HepG2 (cell line): ENCODE results near the gene LRRC8D. TPM values are rescaled to one million over a fixed set of nuclear protein-coding genes. Genes with fewer than 3 reads are reported as not detected.

Experiments
- PHF8 ChIP-seq: sonication (generic); formaldehyde crosslinking; IDR thresholded peaks from 2 replicates; pipeline ENCODE4 v1.5.0; 2020; ENCODE audit warnings: missing genetic modification reagents
- RXRB ChIP-seq: IDR thresholded peaks from 2 replicates; pipeline ENCODE4 v1.6.1; 2016; ENCODE audit warnings: borderline replicate concordance, missing genetic modification reagents, missing compliant biosample characterization
- SP4 ChIP-seq: sonication (generic); formaldehyde crosslinking; IDR thresholded peaks from 2 replicates; pipeline ENCODE4 v1.8.1; 2023; ENCODE audit warnings: mild to moderate bottlenecking, missing genetic modification reagents
- TARDBP ChIP-seq: sonication (generic); formaldehyde crosslinking; IDR thresholded peaks from 2 replicates; pipeline ENCODE4 v1.8.0; 2022; ENCODE audit warnings: mild to moderate bottlenecking, missing genetic modification reagents
- ZFP37 ChIP-seq: sonication (generic); formaldehyde crosslinking; IDR thresholded peaks from 2 replicates; pipeline ENCODE4 v1.4.0; 2020; ENCODE audit warnings: missing genetic modification reagents, borderline replicate concordance
- ZNF142 ChIP-seq: sonication (generic); formaldehyde crosslinking; IDR thresholded peaks from 2 replicates; pipeline ENCODE4 v1.4.0; 2020; ENCODE audit warnings: missing genetic modification reagents
- ZNF264 ChIP-seq: sonication (generic); formaldehyde crosslinking; IDR thresholded peaks from 2 replicates; pipeline ENCODE4 v1.4.0; 2020; ENCODE audit warnings: missing genetic modification reagents
- ZNF34 ChIP-seq: sonication (generic); formaldehyde crosslinking; IDR thresholded peaks from 2 replicates; pipeline ENCODE4 v1.4.0; 2020; ENCODE audit warnings: mild to moderate bottlenecking, missing genetic modification reagents, borderline replicate concordance
- ZNF350 ChIP-seq: sonication (generic); formaldehyde crosslinking; IDR thresholded peaks from 2 replicates; pipeline ENCODE4 v1.4.0; 2020; ENCODE audit warnings: mild to moderate bottlenecking, low read depth, missing genetic modification reagents, borderline replicate concordance
- ZNF460 ChIP-seq: sonication (generic); formaldehyde crosslinking; IDR thresholded peaks from 2 replicates; pipeline ENCODE4 v1.5.1; 2020; ENCODE audit warnings: missing genetic modification reagents, mild to moderate bottlenecking, borderline replicate concordance
- ZNF557 ChIP-seq: sonication (generic); formaldehyde crosslinking; IDR thresholded peaks from 2 replicates; pipeline ENCODE4 v1.4.0; 2020; ENCODE audit warnings: missing genetic modification reagents
- ZNF644 ChIP-seq: IDR thresholded peaks from 2 replicates; pipeline ENCODE4 v1.6.1; 2016; ENCODE audit warnings: low read depth
- ZNF646 ChIP-seq: sonication (generic); formaldehyde crosslinking; IDR thresholded peaks from 2 replicates; pipeline ENCODE4 v1.9.0; 2021; ENCODE audit warnings: mild to moderate bottlenecking, missing genetic modification reagents
- ZNF747 ChIP-seq: sonication (generic); formaldehyde crosslinking; IDR thresholded peaks from 2 replicates; pipeline ENCODE4 v1.8.1; 2023; ENCODE audit warnings: missing genetic modification reagents, mild to moderate bottlenecking, borderline replicate concordance
- polyA plus RNA-seq, 8 experiments: library from polyadenylated mRNA; depleted of rRNA in 3 of 8; stranded (reverse) in 7 of 8; unstranded in 1 of 8; fragments of >200 nt; fragmentation: Illumina TruSeq in 4 of 8; extraction: Trizol in 4 of 8; gene quantifications; 2 replicates each; pipeline versions ENCODE4 v1.2.1 to v1.2.3, GENCODE V29; 2011 to 2016; ENCODE audit warnings: low read depth in 4 of 8, missing spikeins in 1 of 8, mixed read lengths in 1 of 8; ENCODE audit not compliant: insufficient read depth in 1 of 8
- total RNA-seq, 5 experiments: library from RNA; depleted of rRNA; stranded (reverse); fragments of >200 nt; fragmentation: Illumina TruSeq; extraction: Trizol; gene quantifications; 2 replicates each; pipeline ENCODE4 v1.2.3, GENCODE V29; 2016; ENCODE audit warnings: low read depth in 1 of 5
- TF ChIP-seq, protein P1 (sequence below): sonication (generic); formaldehyde crosslinking; IDR thresholded peaks from 2 replicates; pipeline ENCODE4 v1.4.0; 2020; ENCODE audit warnings: missing genetic modification reagents
- TF ChIP-seq, protein P2 (sequence below): sonication (generic); formaldehyde crosslinking; conservative IDR thresholded peaks from 2 replicates; pipeline ENCODE4 v1.4.0; 2020; ENCODE audit warnings: missing genetic modification reagents

Gene LRRC8D
- total and polyA plus RNA-seq, 2 of the 13 experiments (the other 11 are each of a cell fraction or from before 2014, with no cell fraction given) = 29.9 to 45.5 TPM

DNA sequence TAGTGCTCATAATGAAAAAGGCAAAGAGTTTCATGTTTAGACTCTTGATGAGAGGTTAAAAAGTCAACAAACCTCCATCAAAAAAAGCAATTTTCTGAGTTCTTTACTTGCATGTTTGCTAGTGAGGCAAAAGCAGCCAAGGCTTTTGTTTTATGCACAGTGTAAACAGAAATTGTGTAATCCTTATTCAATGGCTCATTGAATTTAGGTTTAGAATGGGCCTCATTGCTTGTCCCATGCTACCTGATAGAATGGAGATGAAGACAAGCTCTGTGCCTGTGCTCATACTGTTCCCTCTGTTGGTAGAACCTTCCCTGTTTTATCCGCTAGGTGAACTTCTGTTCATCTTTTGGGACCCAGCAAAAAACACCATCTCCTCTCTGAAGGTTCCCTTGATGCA, 10.0 kb upstream of the LRRC8D start (continued):
- TF ChIP-seq, protein P1, sequence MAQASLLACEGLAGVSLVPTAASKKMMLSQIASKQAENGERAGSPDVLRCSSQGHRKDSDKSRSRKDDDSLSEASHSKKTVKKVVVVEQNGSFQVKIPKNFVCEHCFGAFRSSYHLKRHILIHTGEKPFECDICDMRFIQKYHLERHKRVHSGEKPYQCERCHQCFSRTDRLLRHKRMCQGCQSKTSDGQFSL (CRISPR knock-in tag) = no peak
- TF ChIP-seq ZNF142 (CRISPR knock-in tag) (no peak), RXRB (CRISPR knock-in tag) (peak; percentile 76; the same call in 1 of the 2 replicates), TARDBP (no peak), PHF8 (CRISPR knock-in tag) (no peak), ZNF264 (CRISPR knock-in tag) (no peak), ZNF557 (CRISPR knock-in tag) (no peak), ZNF747 (CRISPR knock-in tag) (no peak), ZNF350 (CRISPR knock-in tag) (no peak), ZNF460 (no peak), SP4 (no peak), ZFP37 (CRISPR knock-in tag) (no peak), ZNF644 (CRISPR knock-in tag) (peak; percentile 91), ZNF34 (CRISPR knock-in tag) (no peak), ZNF646 (CRISPR knock-in tag) (no peak)
- TF ChIP-seq, protein P2, sequence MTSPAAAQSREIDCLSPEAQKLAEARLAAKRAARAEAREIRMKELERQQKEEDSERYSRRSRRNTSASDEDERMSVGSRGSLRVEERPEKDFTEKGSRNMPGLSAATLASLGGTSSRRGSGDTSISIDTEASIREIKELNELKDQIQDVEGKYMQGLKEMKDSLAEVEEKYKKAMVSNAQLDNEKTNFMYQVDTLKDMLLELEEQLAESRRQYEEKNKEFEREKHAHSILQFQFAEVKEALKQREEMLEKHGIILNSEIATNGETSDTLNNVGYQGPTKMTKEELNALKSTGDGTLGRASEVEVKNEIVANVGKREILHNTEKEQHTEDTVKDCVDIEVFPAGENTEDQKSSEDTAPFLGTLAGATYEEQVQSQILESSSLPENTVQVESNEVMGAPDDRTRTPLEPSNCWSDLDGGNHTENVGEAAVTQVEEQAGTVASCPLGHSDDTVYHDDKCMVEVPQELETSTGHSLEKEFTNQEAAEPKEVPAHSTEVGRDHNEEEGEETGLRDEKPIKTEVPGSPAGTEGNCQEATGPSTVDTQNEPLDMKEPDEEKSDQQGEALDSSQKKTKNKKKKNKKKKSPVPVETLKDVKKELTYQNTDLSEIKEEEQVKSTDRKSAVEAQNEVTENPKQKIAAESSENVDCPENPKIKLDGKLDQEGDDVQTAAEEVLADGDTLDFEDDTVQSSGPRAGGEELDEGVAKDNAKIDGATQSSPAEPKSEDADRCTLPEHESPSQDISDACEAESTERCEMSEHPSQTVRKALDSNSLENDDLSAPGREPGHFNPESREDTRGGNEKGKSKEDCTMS = no peak
